Spleen (tissue), 13 donors: ENCODE results near the gene OTOL1. TPM values are rescaled to one million over a fixed set of nuclear protein-coding genes. Genes with fewer than 3 reads are reported as not detected.

Experiments
- DNase-seq: peaks from one replicate; pipeline ENCODE4 v3.0.0-alpha.2; 2020
- H3K27ac ChIP-seq, 8 donors: fragments of 200-600 bp; sonication (generic) in 7 of 8; 1 replicate in 4 of 8; 2 replicates in 4 of 8; pipeline versions ENCODE4 v1.5.0 to v1.8.0; 2016 to 2021; ENCODE audit warnings: inconsistent platforms in 4 of 8, mild to moderate bottlenecking in 4 of 8, moderate library complexity in 1 of 8
- H3K27me3 ChIP-seq, 7 donors: fragments of 200-600 bp; sonication (generic) in 6 of 7; replicated peaks in 1 of 7; 1 replicate in 4 of 7; 2 replicates in 3 of 7; pipeline versions ENCODE4 v1.5.0 to v1.8.0; 2016 to 2021; ENCODE audit warnings: inconsistent platforms in 3 of 7, mild to moderate bottlenecking in 1 of 7
- H3K36me3 ChIP-seq, 6 donors: fragments of 200-600 bp; sonication (generic) in 5 of 6; 1 replicate in 4 of 6; 2 replicates in 2 of 6; pipeline versions ENCODE4 v1.5.0 to v1.8.0; 2016 to 2021; ENCODE audit warnings: inconsistent platforms in 2 of 6
- H3K4me1 ChIP-seq, 6 donors: fragments of 200-600 bp; sonication (generic) in 5 of 6; 1 replicate in 3 of 6; 2 replicates in 3 of 6; pipeline versions ENCODE4 v1.5.0 to v1.8.0; 2016 to 2021; ENCODE audit warnings: inconsistent platforms in 3 of 6
- H3K4me3 ChIP-seq, 8 donors: fragments of 200-600 bp; sonication (generic) in 7 of 8; 1 replicate in 4 of 8; 2 replicates in 4 of 8; pipeline versions ENCODE4 v1.5.0 to v1.8.0; 2016 to 2021; ENCODE audit warnings: inconsistent platforms in 4 of 8, mild to moderate bottlenecking in 4 of 8, moderate library complexity in 2 of 8
- H3K9me3 ChIP-seq, 8 donors: fragments of 200-600 bp; sonication (generic) in 7 of 8; 1 replicate in 4 of 8; 2 replicates in 4 of 8; pipeline versions ENCODE4 v1.5.0 to v1.8.0; 2016 to 2021; ENCODE audit warnings: inconsistent platforms in 4 of 8
- POLR2A ChIP-seq, 3 donors: fragments of 450-650 bp; IDR thresholded peaks; one replicate each; pipeline ENCODE4 v1.5.1; 2017; ENCODE audit warnings: antibody characterized with exemption in 3 of 3, mild to moderate bottlenecking in 1 of 3
- POLR2AphosphoS5 ChIP-seq, 3 donors: sonication (generic); formaldehyde crosslinking; IDR thresholded peaks; one replicate each; pipeline ENCODE4 v1.5.1; 2017; ENCODE audit warnings: antibody characterized with exemption in 3 of 3
- WGBS, 5 donors: extraction: QIAGEN DNeasy Blood & Tissue Kit in 3 of 5; methylation state at CpG; one replicate each; pipeline versions ENCODE4 v1.1.5 to v1.1.7; 2013 to 2018; 5-methylcytosine and 5-hydroxymethylcytosine counted together
- intact Hi-C: fragments of 100-400 bp; cut with DNase I; formaldehyde crosslinking; loops from one replicate; pipeline ENCODE4 v1.15.0; 2023; ENCODE audit warnings: low total_unique reads
- long read RNA-seq, 2 donors: transcript quantifications; one replicate each; lab custom pipeline, GENCODE V29; 2026
- polyA plus RNA-seq, 3 donors: library from polyadenylated mRNA; stranded (reverse); fragments of 200-250 nt; gene quantifications; one replicate each; pipeline ENCODE4 v1.2.1, GENCODE V29; 2013
- total RNA-seq, 7 donors: library from RNA; depleted of rRNA in 3 of 7; stranded (reverse); fragments of >200 nt in 3 of 7; fragmentation: NEBNext Ultra II Directional in 4 of 7; extraction: Animal tissue kit (Norgen Biotek cat#: 25700) in 4 of 7; gene quantifications; one replicate each; pipeline versions ENCODE4 v1.1.0 to v1.2.1, GENCODE V29; 2016 to 2021
- TF ChIP-seq, protein P1 (sequence below), 11 experiments: fragments of 200-600 bp in 7 of 11; fragments of 450-650 bp in 4 of 11; sonication (generic) in 4 of 11; IDR thresholded peaks in 8 of 11; conservative IDR thresholded peaks in 3 of 11; 1 replicate in 7 of 11; 2 replicates in 4 of 11; pipeline versions ENCODE4 v1.4.0 to v1.8.0; 2016 to 2021; ENCODE audit warnings: antibody characterized with exemption in 11 of 11, inconsistent platforms in 4 of 11, mild to moderate bottlenecking in 1 of 11
- donor health status: healthy with polysubstance abuse.
- donor health status: DM: no; HTN: no; CAD: no; lungs with moderate emphysema.
- donor health status: DM: no; HTN: no; CAD: no.
- donor health status: Bipolar disorder and iron deficiency.
- donor health status: healthy.
- donor health status: DM: no; HTN: no; CAD: no.
- donor health status: DM: yes; HTN: yes; CAD: no.

The OTOL1 gene
- total RNA-seq (not detected), polyA plus RNA-seq (not detected)
- long read RNA-seq, donor 1: 0 reads
- long read RNA-seq, donor 2: 0 reads

DNA sequence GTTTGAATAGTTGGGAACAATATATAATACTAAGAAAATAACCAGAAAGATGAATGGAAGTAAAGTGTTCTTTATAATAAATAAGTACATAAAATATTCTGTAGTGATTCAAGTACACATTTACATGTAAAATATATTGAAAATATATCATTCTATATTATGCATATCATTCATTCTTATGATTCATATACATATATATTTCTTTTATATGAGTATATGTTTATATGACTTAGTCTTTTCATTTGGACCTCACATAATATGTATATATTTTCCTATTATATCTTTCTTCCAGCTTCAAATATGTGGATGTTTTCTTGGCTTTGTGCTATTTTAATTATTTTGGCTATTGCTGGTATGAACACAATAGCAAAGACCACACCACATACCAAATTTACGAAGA is at the start of gene OTOL1:
OTOL1 (plus strand) TSS at position 301 of the 400 bp plus-strand sequence; CDS start at position 301, 0 bp downstream.
- H3K4me3 ChIP-seq: no peak within 1 kb of the TSS
- no peaks in the 10 kb centered on the region for H3K36me3 ChIP-seq
- no peak for DNase-seq
- peaks cover 0 to 14% (median 6%) of the 10 kb centered on the region in 8 donors for H3K9me3 ChIP-seq
- no peaks in the 10 kb centered on the region for H3K4me1 ChIP-seq
- 45 to 75% (median 64%) methylated on average over 1 of the region's 1 CpG for WGBS, 5 donors
- intact Hi-C loops: no loop called here
- H3K27me3 ChIP-seq: no peaks in the 10 kb centered on the region
- TF ChIP-seq POLR2AphosphoS5 (IDR thresholded peaks at IDR 0.05) (no peak), POLR2A (IDR thresholded peaks at IDR 0.05) (no peak)
- TF ChIP-seq, protein P1, sequence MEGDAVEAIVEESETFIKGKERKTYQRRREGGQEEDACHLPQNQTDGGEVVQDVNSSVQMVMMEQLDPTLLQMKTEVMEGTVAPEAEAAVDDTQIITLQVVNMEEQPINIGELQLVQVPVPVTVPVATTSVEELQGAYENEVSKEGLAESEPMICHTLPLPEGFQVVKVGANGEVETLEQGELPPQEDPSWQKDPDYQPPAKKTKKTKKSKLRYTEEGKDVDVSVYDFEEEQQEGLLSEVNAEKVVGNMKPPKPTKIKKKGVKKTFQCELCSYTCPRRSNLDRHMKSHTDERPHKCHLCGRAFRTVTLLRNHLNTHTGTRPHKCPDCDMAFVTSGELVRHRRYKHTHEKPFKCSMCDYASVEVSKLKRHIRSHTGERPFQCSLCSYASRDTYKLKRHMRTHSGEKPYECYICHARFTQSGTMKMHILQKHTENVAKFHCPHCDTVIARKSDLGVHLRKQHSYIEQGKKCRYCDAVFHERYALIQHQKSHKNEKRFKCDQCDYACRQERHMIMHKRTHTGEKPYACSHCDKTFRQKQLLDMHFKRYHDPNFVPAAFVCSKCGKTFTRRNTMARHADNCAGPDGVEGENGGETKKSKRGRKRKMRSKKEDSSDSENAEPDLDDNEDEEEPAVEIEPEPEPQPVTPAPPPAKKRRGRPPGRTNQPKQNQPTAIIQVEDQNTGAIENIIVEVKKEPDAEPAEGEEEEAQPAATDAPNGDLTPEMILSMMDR (IDR thresholded peaks at IDR 0.05 in 8 of 11, conservative IDR thresholded peaks at IDR 0.05 in 3 of 11): no peak
- no peak within 1 kb of the TSS for H3K27ac ChIP-seq

DNA sequence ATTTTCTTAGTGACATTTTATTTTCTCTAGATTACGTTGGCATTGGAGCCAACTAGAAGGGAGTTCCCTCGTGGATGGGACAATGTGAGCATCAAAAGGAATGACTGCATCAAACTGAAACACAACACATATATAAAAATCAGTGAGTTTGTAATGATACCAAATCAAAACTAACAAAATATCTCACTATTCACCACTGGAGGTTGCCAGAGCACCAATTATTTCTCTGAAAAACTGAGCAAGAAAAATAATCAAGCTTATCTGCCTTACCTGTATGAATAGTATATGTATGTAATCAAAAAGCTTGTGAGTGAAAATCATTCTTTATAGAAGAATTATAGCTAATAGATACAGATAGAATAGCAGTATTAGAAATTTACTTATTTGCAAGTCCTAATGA is 46.8 kb upstream of the OTOL1 start:
- WGBS, 5 donors: 59 to 80% (median 69%) methylated on average over 2 of the region's 2 CpGs
- Histone ChIP-seq H3K9me3 (peaks cover 0 to 8% (median 3%) of the 10 kb centered on the region in 8 donors), H3K27me3 (no peaks in the 10 kb centered on the region), H3K27ac (no peak overlapping the region), H3K4me3 (no peak overlapping the region), H3K4me1 (no peaks in the 10 kb centered on the region), H3K36me3 (no peaks in the 10 kb centered on the region)
- intact Hi-C loops: no loop called here
- TF ChIP-seq, protein P1 (IDR thresholded peaks at IDR 0.05 in 8 of 11, conservative IDR thresholded peaks at IDR 0.05 in 3 of 11): no peak
- TF ChIP-seq POLR2AphosphoS5 (IDR thresholded peaks at IDR 0.05) (no peak), POLR2A (IDR thresholded peaks at IDR 0.05) (no peak)
- no peak for DNase-seq

DNA sequence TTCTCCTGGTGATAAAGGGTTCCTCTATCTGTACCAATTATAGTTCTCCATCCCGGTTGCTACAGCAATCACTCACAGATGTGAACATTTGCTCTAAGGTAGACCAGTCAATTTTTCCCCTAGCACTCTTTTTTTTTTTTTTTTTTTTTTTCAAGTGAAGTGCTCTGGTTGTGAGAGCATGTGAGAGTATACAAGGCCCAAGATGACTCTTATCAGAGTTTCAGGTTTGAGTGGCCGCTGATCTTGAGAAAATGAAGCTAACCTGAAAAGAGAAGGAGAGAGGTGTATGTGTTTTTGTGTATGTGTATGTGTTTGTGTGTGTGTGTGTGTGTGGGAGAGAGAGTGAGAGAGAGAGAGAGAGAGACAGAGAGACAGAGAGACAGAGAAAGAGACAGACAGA is 44.4 kb upstream of the OTOL1 start:
- Histone ChIP-seq H3K4me1 (no peaks in the 10 kb centered on the region), H3K27ac (no peak overlapping the region), H3K36me3 (no peaks in the 10 kb centered on the region), H3K27me3 (no peaks in the 10 kb centered on the region), H3K9me3 (peaks cover 0 to 12% (median 3%) of the 10 kb centered on the region in 8 donors), H3K4me3 (no peak overlapping the region)
- 63 to 95% (median 80%) methylated on average over 2 of the region's 2 CpGs for WGBS, 5 donors
- intact Hi-C loops: no loop called here
- TF ChIP-seq POLR2AphosphoS5 (IDR thresholded peaks at IDR 0.05): no peak
- no peak for DNase-seq

DNA sequence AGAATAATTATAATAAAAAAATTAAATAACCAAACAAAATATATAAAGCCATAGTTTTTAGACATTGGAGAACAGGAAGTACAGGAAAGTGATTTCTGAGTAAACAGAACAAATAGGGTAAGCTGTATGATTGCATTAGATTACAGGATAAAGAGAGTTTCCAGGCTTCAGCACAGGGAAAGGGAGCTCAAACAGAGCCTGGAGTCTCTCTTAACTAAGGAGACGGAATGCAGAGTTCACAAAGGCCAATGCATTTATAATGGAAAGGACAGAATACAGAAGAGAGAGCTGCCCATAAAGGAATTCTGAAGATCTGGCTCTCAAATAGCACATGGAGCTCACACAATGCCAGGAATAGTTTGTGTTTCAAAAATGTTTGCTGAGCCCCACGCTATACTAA is 42.0 kb upstream of the OTOL1 start:
- no peak overlapping the region for H3K4me3 ChIP-seq
- peaks cover 0 to 5% (median 0%) of the 10 kb centered on the region in 8 donors for H3K9me3 ChIP-seq
- TF ChIP-seq POLR2AphosphoS5 (IDR thresholded peaks at IDR 0.05): no peak
- DNase-seq: no peak
- H3K27ac ChIP-seq: no peak overlapping the region
- intact Hi-C loops: no loop called here
- no peaks in the 10 kb centered on the region for H3K4me1 ChIP-seq
- no peaks in the 10 kb centered on the region for H3K36me3 ChIP-seq
- 53 to 75% (median 73%) methylated on average over 2 of the region's 2 CpGs for WGBS, 5 donors
- no peaks in the 10 kb centered on the region for H3K27me3 ChIP-seq

DNA sequence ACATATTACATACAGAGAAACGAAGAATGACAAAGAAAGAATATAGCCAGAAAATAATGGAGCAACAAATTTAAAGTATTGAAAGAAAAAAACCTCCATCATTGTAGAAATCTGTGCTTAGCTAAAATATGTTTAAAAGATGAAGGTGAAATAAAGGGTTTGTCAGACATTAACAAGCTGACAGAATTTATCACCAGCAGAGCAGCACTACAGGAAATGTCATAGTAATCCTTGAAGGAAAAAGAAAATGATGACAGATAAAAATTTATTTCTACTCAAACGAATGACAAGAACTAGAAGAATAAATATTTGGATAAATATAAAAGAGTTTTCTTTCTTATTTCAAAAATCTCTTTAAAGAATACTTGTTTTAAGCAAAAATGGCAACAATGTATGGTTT is 40.6 kb upstream of the OTOL1 start:
- intact Hi-C loops: no loop called here
- no peak overlapping the region for H3K27ac ChIP-seq
- H3K4me3 ChIP-seq: no peak overlapping the region
- no peaks in the 10 kb centered on the region for H3K36me3 ChIP-seq
- peaks cover 0 to 5% (median 0%) of the 10 kb centered on the region in 8 donors for H3K9me3 ChIP-seq
- H3K27me3 ChIP-seq: no peaks in the 10 kb centered on the region
- no peaks in the 10 kb centered on the region for H3K4me1 ChIP-seq
- DNase-seq: no peak
- TF ChIP-seq, protein P1 (IDR thresholded peaks at IDR 0.05 in 8 of 11, conservative IDR thresholded peaks at IDR 0.05 in 3 of 11): no peak
- TF ChIP-seq POLR2AphosphoS5 (IDR thresholded peaks at IDR 0.05): no peak
- TF ChIP-seq POLR2A (IDR thresholded peaks at IDR 0.05): no peak
- WGBS, 5 donors: 52 to 71% (median 59%) methylated on average over 2 of the region's 2 CpGs
